DOHH2 (cell line): ENCODE results near the gene PAGR1.

Experiments
- EZH2phosphoT487 ChIP-seq: fragments of 200-600 bp; sonication (generic); IDR thresholded peaks from 2 replicates; pipeline ENCODE4 v1.6.1; 2017; ENCODE audit warnings: borderline replicate concordance, mild to moderate bottlenecking, antibody characterized with exemption, low read length, moderate library complexity, mixed read lengths
- TF ChIP-seq, protein P1 (sequence below): fragments of 200-600 bp; sonication (generic); IDR thresholded peaks from one replicate; pipeline ENCODE4 v1.5.1; 2014; ENCODE audit warnings: antibody characterized with exemption, mild to moderate bottlenecking, low read depth, low read length; ENCODE audit not compliant: poor library complexity, severe bottlenecking

DNA sequence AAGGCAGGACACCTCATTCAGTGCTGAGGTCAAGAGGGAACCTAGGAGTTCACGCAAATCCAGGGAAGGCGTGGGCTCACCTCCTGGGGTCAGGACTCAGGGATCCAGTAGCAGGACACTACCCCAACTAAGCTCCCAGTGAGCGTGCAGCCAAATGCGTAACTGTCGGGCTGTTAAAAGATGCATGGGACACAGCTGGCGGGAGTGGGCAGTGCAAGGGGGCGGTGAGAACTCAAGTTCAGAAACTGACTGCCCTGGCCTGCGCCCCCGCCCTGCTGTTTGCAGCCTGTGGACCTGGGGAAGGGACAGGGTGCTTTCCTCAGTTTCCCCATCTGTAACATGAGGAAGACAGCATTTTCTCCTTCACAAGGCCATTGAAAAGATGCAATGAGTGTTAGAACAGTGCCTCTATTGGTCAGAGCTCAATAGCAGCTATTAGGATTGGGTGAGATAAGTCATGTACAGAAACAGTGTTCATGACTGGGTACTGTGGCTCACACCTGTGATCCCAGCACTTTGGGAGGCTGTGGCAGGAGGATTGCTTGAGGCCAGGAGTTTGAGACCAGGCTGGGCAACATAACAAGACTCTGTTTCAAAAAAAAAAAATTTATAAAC lies 26.9 kb downstream of the PAGR1 start:
- TF ChIP-seq, protein P1, sequence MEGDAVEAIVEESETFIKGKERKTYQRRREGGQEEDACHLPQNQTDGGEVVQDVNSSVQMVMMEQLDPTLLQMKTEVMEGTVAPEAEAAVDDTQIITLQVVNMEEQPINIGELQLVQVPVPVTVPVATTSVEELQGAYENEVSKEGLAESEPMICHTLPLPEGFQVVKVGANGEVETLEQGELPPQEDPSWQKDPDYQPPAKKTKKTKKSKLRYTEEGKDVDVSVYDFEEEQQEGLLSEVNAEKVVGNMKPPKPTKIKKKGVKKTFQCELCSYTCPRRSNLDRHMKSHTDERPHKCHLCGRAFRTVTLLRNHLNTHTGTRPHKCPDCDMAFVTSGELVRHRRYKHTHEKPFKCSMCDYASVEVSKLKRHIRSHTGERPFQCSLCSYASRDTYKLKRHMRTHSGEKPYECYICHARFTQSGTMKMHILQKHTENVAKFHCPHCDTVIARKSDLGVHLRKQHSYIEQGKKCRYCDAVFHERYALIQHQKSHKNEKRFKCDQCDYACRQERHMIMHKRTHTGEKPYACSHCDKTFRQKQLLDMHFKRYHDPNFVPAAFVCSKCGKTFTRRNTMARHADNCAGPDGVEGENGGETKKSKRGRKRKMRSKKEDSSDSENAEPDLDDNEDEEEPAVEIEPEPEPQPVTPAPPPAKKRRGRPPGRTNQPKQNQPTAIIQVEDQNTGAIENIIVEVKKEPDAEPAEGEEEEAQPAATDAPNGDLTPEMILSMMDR, result peak; percentile 28
- TF ChIP-seq EZH2phosphoT487, result no peak
